Measurements from ENCODE around the gene PDC.
"Not testable (repeated sequence)": the region's sequence is repeated elsewhere in the genome, so short reads cannot be mapped to it uniquely, and the experiment has no call there.

PDC gene

DNA sequence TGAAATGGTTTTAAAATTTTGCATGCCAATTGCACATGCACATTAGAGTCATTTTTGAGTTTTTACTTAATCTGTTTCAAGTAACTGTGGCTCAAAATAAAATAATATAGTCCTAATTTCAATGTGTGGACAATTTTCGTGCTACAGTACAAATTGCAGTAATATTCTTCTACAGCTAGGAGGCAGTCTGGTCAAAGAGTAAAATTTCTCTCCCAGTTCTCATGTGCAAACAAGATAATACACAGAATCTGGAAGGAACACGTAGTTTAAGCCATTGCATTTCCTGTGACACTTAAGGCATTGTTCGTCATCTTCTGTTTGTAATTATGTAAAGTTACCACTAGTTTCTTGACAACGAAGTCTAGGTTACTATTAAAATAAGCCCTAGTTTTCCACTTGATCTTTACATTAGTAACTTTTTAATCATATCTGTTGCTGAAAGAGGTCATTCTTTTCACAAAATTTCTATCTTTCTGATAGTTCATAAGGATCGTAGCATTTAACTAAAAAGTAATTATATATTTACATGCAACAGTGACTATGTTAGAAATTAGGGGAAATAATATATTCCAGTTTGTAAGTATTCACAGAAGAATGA, 56.4 kb downstream of the PDC start:
- DNase-seq (ENCODE audit: extremely low read depth in 1 of 2, low read depth in 1 of 2) = no peak

DNA sequence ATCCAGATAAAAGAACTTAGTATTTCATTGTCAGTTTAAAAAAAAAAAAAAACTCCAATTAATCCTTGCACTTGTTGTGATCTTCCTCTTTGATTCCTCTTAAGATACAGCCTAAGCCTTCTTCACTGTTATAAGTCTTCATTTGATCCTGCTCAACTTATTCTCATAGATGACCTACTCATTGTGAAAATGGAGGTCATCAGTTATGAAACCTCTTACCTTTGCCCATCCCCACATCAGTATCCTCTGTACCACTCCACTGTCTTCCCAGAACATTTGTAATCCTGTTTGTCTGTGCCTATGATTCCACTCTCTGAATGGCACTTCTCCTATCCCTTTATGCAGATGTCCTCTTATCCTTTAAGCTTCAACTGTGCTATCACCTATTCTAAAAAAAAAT, 57.3 kb downstream of the PDC start:
- no peak for DNase-seq (ENCODE audit: extremely low read depth in 1 of 2, low read depth in 1 of 2)

DNA sequence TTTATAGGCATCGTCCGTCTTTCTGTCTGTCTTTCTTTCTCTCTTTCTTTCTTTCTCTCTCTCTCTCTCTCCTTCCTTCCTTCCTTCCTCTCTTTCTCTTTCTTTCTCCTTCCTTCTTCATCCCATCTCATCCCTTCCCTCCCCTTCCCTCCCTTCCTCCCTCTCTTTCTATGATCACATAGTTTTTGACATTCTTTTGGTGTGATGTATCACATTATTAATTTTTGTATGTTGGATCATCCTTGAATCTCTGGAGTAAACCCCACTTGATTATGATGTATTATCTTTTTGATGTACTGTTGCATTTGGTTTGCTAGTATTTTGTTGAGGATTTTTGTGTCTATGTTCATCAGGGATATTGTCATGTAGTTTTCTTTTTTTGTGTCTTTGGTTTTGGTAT, 59.5 kb downstream of the PDC start:
- DNase-seq (ENCODE audit: extremely low read depth in 1 of 2, low read depth in 1 of 2) = not testable (repeated sequence)
